CD4-positive, alpha-beta T cell treated with Interleukin-4 for 1 hour (primary cell): Measurements from ENCODE around the gene MAN2B1.
"Not testable (repeated sequence)": the region's sequence is repeated elsewhere in the genome, so short reads cannot be mapped to it uniquely, and the experiment has no call there.

ENCODE experiments used
- DNase-seq, 2 donors: peaks; one replicate each; pipeline ENCODE4 v3.0.0-alpha.2; 2020 to 2022

The MAN2B1 gene

GRCh38 chr19:12687496-12688196, 21.1 kb upstream of the MAN2B1 start, which contains the start of gene GNG14:
TSS of gene GNG14 (plus strand) at chr19:12687998. CDS start at chr19:12688049, 51 bp downstream.
- no peak for DNase-seq

GRCh38 chr19:12685831-12686230, 19.3 kb upstream of the MAN2B1 start:
- DNase-seq, result no peak

GRCh38 chr19:12681074-12681987, 14.8 kb upstream of the MAN2B1 start, which contains the start of gene DHPS:
TSS of gene DHPS (minus strand) at chr19:12681880. CDS start at chr19:12681766, 114 bp downstream.
- peak; percentile 96 for DNase-seq

- no peak for DNase-seq
These were observed 13.5 kb upstream of the MAN2B1 start for GRCh38 chr19:12680034-12680433.

- DNase-seq, result not testable (repeated sequence)
These were observed 11.5 kb upstream of the MAN2B1 start for GRCh38 chr19:12678039-12678438.

GRCh38 chr19:12676928-12677327, 10.4 kb upstream of the MAN2B1 start:
- no peak for DNase-seq

GRCh38 chr19:12676384-12676792, 9.8 kb upstream of the MAN2B1 start:
- peak; percentile 80 to 83 for DNase-seq

GRCh38 chr19:12675940-12676339, 9.4 kb upstream of the MAN2B1 start:
- DNase-seq, result no peak

GRCh38 chr19:12675399-12675798, 8.9 kb upstream of the MAN2B1 start:
- DNase-seq, result no peak

GRCh38 chr19:12672744-12673143, 6.2 kb upstream of the MAN2B1 start:
- DNase-seq, result no peak

GRCh38 chr19:12670159-12670928, 3.8 kb upstream of the MAN2B1 start:
- no peak for DNase-seq

- DNase-seq, result peak; percentile 76 to 85
These were observed 3.0 kb upstream of the MAN2B1 start for GRCh38 chr19:12669270-12670158.

- peak; percentile 81 to 84 for DNase-seq
These were observed 2.4 kb upstream of the MAN2B1 start for GRCh38 chr19:12668932-12669269.

- DNase-seq, result no peak
These were observed 1.8 kb upstream of the MAN2B1 start for GRCh38 chr19:12668346-12668745.

- no peak for DNase-seq
These were observed 1.3 kb upstream of the MAN2B1 start for GRCh38 chr19:12667731-12668302.

- peak in 1 of 2 donors; percentile 34 for DNase-seq
These were observed 774 bp downstream of the MAN2B1 start for GRCh38 chr19:12665671-12666264.

- peak; percentile 61 to 85 for DNase-seq
These were observed 1.3 kb downstream of the MAN2B1 start for GRCh38 chr19:12665281-12665573.

- no peak for DNase-seq
These were observed 1.9 kb downstream of the MAN2B1 start for GRCh38 chr19:12664406-12665280.

- DNase-seq, result no peak
These were observed 5.6 kb downstream of the MAN2B1 start for GRCh38 chr19:12660980-12661379.

- no peak for DNase-seq
These were observed 8.6 kb downstream of the MAN2B1 start for GRCh38 chr19:12657966-12658365.
